SH-SY5Y (cell line): ENCODE data around the gene PRDM2.

Experiments
- GATA2 ChIP-seq: IDR thresholded peaks from 2 replicates; pipeline ENCODE4 v1.6.1; 2011; ENCODE audit warnings: mild to moderate bottlenecking, low read depth, low read length
- GATA3 ChIP-seq: IDR thresholded peaks from 2 replicates; pipeline ENCODE4 v1.6.1; 2011; ENCODE audit warnings: low read depth, mild to moderate bottlenecking, low read length, moderate library complexity

DNA sequence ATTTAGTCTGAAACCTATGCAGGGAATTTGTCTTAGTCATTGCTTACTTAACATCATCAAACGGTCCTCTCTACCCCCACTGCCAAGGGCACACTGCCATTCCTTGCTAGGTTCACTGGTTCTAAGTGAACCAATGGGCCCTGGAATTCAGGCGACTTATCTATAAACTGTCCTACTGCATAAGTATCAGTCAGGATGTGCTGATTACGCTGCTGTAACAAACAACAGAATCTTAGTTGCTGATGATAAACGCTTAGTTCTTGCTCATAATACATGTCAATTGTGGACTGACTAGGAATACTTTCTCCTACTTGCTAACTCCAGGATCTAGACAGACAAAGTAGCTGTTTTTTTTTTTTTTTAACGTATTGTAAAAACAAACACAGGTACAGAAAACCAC lies 136.1 kb downstream of the PRDM2 start:
- TF ChIP-seq GATA3 (no peak), GATA2 (no peak)
